Body of pancreas (tissue), 4 donors: Measurements from ENCODE around the gene ITGA2. TPM values are rescaled to one million over a fixed set of nuclear protein-coding genes. Genes with fewer than 3 reads are reported as not detected.
A peak's percentile ranks its signal among the peaks of the same experiment; 100 is the strongest.

Experiments used
- ATAC-seq: fragments of 150-250 bp; one replicate; pipeline ENCODE4 v1.9.1; 2016
- DNase-seq, 4 donors: peaks; one replicate each; pipeline ENCODE4 v3.0.0-alpha.2; 2019
- H3K27ac ChIP-seq, 4 donors: fragments of 200-600 bp; sonication (generic); 1 replicate in 3 of 4; 2 replicates in 1 of 4; pipeline versions ENCODE4 v1.5.1 to v1.6.1; 2016 to 2019; ENCODE audit warnings: mild to moderate bottlenecking in 1 of 4, mixed read lengths in 1 of 4, moderate library complexity in 1 of 4
- H3K27me3 ChIP-seq, 2 donors: fragments of 200-600 bp; sonication (generic); one replicate each; pipeline ENCODE4 v1.6.0; 2016; ENCODE audit warnings: mild to moderate bottlenecking in 1 of 2
- H3K36me3 ChIP-seq, 2 donors: fragments of 200-600 bp; sonication (generic); replicated peaks in 1 of 2; 2 replicates each; pipeline ENCODE4 v1.5.1; 2016; ENCODE audit warnings: low read depth in 2 of 2; ENCODE audit not compliant: insufficient read depth in 1 of 2
- H3K4me1 ChIP-seq: fragments of 200-600 bp; sonication (generic); one replicate; pipeline ENCODE4 v1.6.0; 2016
- H3K4me3 ChIP-seq, 2 donors: fragments of 200-600 bp; sonication (generic); 1 replicate in 1 of 2; 2 replicates in 1 of 2; pipeline ENCODE4 v1.5.1; 2016 to 2019
- H3K9me3 ChIP-seq, 3 donors: fragments of 200-600 bp; sonication (generic); 1 replicate in 2 of 3; 2 replicates in 1 of 3; pipeline ENCODE4 v1.5.1; 2016
- CTCF ChIP-seq, 7 experiments: fragments of 450-650 bp in 4 of 7; fragments of 200-600 bp in 3 of 7; sonication (generic) in 3 of 7; IDR thresholded peaks; one replicate each; pipeline ENCODE4 v1.5.1; 2016 to 2019; ENCODE audit warnings: antibody characterized with exemption in 7 of 7
- POLR2A ChIP-seq, 3 donors: fragments of 450-650 bp; IDR thresholded peaks; one replicate each; pipeline ENCODE4 v1.6.1; 2016; ENCODE audit warnings: antibody characterized with exemption in 3 of 3, mild to moderate bottlenecking in 2 of 3
- WGBS, 2 donors: methylation state at CpG; one replicate each; pipeline ENCODE4 v1.1.5; 2017; 5-methylcytosine and 5-hydroxymethylcytosine counted together
- intact Hi-C: fragments of 100-400 bp; cut with DNase I; formaldehyde crosslinking; loops from one replicate; pipeline ENCODE4 v1.15.1; 2023
- total RNA-seq, 2 donors: library from RNA; depleted of rRNA; stranded (reverse); fragments of >200 nt; gene quantifications; one replicate each; pipeline ENCODE4 v1.1.0, GENCODE V29; 2016

Gene ITGA2
- total RNA-seq, 2 donors from 2014 or later = 4.0 to 4.4 TPM

GRCh38 chr5:52947208-52947607, 41.9 kb upstream of the ITGA2 start:
- Histone ChIP-seq H3K4me1 (no peaks in the 10 kb centered on the region), H3K27ac (no peak overlapping the region), H3K4me3 (no peak overlapping the region), H3K36me3 (no peaks in the 10 kb centered on the region), H3K9me3 (no peaks in the 10 kb centered on the region), H3K27me3 (no peaks in the 10 kb centered on the region)
- TF ChIP-seq CTCF (IDR thresholded peaks at IDR 0.05) = no peak
- no peak for TF ChIP-seq POLR2A (IDR thresholded peaks at IDR 0.05)
- DNase-seq (peak in 3 of 4 donors; percentile 10 to 28 (median 28)), ATAC-seq (no peak)
- intact Hi-C loops = loop anchor here (5.0 kb wide), 1 partner anchor 155 kb away; no protein-coding TSS in a partner anchor
- WGBS, 2 donors = 30 to 37% methylated on average over 4 of the region's 4 CpGs

- H3K27ac ChIP-seq = no peak overlapping the region
- DNase-seq = no peak
- H3K4me1 ChIP-seq = no peaks in the 10 kb centered on the region
- no peaks in the 10 kb centered on the region for H3K36me3 ChIP-seq
- ATAC-seq = no peak
- TF ChIP-seq CTCF (IDR thresholded peaks at IDR 0.05) = no peak
- no peak for TF ChIP-seq POLR2A (IDR thresholded peaks at IDR 0.05)
- H3K9me3 ChIP-seq = no peaks in the 10 kb centered on the region
- H3K4me3 ChIP-seq = no peak overlapping the region
- intact Hi-C loops = loop anchor here (5.0 kb wide), 1 partner anchor 154 kb away; no protein-coding TSS in a partner anchor
- H3K27me3 ChIP-seq = no peaks in the 10 kb centered on the region
These were observed 41.3 kb upstream of the ITGA2 start for GRCh38 chr5:52947851-52948250.

GRCh38 chr5:52948418-52949076, 40.6 kb upstream of the ITGA2 start:
- Histone ChIP-seq H3K9me3 (no peaks in the 10 kb centered on the region), H3K27me3 (no peaks in the 10 kb centered on the region), H3K36me3 (no peaks in the 10 kb centered on the region), H3K4me1 (no peaks in the 10 kb centered on the region), H3K4me3 (no peak overlapping the region), H3K27ac (no peak overlapping the region)
- peak; percentile 47 to 90 (median 81) for TF ChIP-seq CTCF (IDR thresholded peaks at IDR 0.05)
- no peak for TF ChIP-seq POLR2A (IDR thresholded peaks at IDR 0.05)
- intact Hi-C loops = loop anchor here (5.0 kb wide), 1 partner anchor 154 kb away; no protein-coding TSS in a partner anchor
- 7 to 8% methylated on average over 1 of the region's 1 CpG for WGBS, 2 donors
- ATAC-seq (peak; percentile 99), DNase-seq (peak; percentile 63 to 82 (median 70))

GRCh38 chr5:52950686-52951085, 38.5 kb upstream of the ITGA2 start:
- Histone ChIP-seq H3K36me3 (no peaks in the 10 kb centered on the region), H3K9me3 (no peaks in the 10 kb centered on the region), H3K27ac (no peak overlapping the region), H3K27me3 (no peaks in the 10 kb centered on the region), H3K4me3 (no peak overlapping the region), H3K4me1 (no peaks in the 10 kb centered on the region)
- WGBS, 2 donors = 81 to 82% methylated on average over 3 of the region's 3 CpGs
- no peak for DNase-seq
- no peak for ATAC-seq
- TF ChIP-seq CTCF (IDR thresholded peaks at IDR 0.05) = no peak
- intact Hi-C loops = no loop called here

GRCh38 chr5:52952483-52952882, 36.7 kb upstream of the ITGA2 start:
- H3K27ac ChIP-seq = no peak overlapping the region
- no peaks in the 10 kb centered on the region for H3K4me1 ChIP-seq
- ATAC-seq (no peak), DNase-seq (no peak)
- 88% methylated on average over 1 of the region's 1 CpG for WGBS, 2 donors
- H3K36me3 ChIP-seq = no peaks in the 10 kb centered on the region
- no peak overlapping the region for H3K4me3 ChIP-seq
- no peaks in the 10 kb centered on the region for H3K27me3 ChIP-seq
- no peak for TF ChIP-seq POLR2A (IDR thresholded peaks at IDR 0.05)
- TF ChIP-seq CTCF (IDR thresholded peaks at IDR 0.05) = no peak
- intact Hi-C loops = no loop called here
- H3K9me3 ChIP-seq = no peaks in the 10 kb centered on the region
